T-helper 1 cell treated with Interleukin-12 subunit alpha and Interleukin-12 subunit beta and Interleukin-4 antibody, amounts not matched to agents 30 μg/mL and 1 μg/mL, for 36 hours (primary cell): ENCODE data around the gene PPT2.

Experiments
- H3K27ac Mint-ChIP-seq: one replicate; pipeline ENCODE4 v1.8.0; 2021; ENCODE audit warnings: mild to moderate bottlenecking, mixed read lengths
- H3K27me3 Mint-ChIP-seq: one replicate; pipeline ENCODE4 v1.8.0; 2021; ENCODE audit warnings: low read depth, mixed read lengths
- H3K36me3 Mint-ChIP-seq: one replicate; pipeline ENCODE4 v1.8.0; 2021; ENCODE audit warnings: low read depth, mixed read lengths
- H3K4me1 Mint-ChIP-seq: one replicate; pipeline ENCODE4 v1.8.0; 2021; ENCODE audit warnings: low read depth, mixed read lengths
- H3K4me3 Mint-ChIP-seq: one replicate; pipeline ENCODE4 v1.8.0; 2021; ENCODE audit warnings: mild to moderate bottlenecking, moderate library complexity, mixed read lengths
- H3K9me3 Mint-ChIP-seq: one replicate; pipeline ENCODE4 v1.8.0; 2021; ENCODE audit warnings: mixed read lengths

PPT2 gene

GRCh38 chr6:32174416-32174815 is 20.5 kb downstream of the PPT2 start:
- no peaks in the 10 kb centered on the region for H3K27me3 Mint-ChIP-seq
- H3K4me3 Mint-ChIP-seq, result peak overlapping the region; percentile 99
- H3K36me3 Mint-ChIP-seq, result peaks cover 19% of the 10 kb centered on the region
- H3K9me3 Mint-ChIP-seq, result no peaks in the 10 kb centered on the region
- H3K4me1 Mint-ChIP-seq, result peaks cover 56% of the 10 kb centered on the region
- no peak overlapping the region for H3K27ac Mint-ChIP-seq

GRCh38 chr6:32175322-32175710 is 21.4 kb downstream of the PPT2 start:
- Mint-ChIP-seq H3K36me3 (peaks cover 18% of the 10 kb centered on the region), H3K4me3 (peak overlapping the region; percentile 99), H3K27me3 (no peaks in the 10 kb centered on the region), H3K27ac (peak overlapping the region; percentile 76), H3K4me1 (peaks cover 59% of the 10 kb centered on the region), H3K9me3 (no peaks in the 10 kb centered on the region)

GRCh38 chr6:32175711-32176475 is 22.0 kb downstream of the PPT2 start, which contains the start of gene AGPAT1:
Gene AGPAT1 (minus strand): TSS chr6:32176084. CDS start chr6:32171496, 4,588 bp downstream.
- Mint-ChIP-seq H3K9me3 (no peaks in the 10 kb centered on the region), H3K4me3 (peak within 1 kb of the TSS; percentile 99)

GRCh38 chr6:32176476-32177182 is 22.7 kb downstream of the PPT2 start:
- Mint-ChIP-seq H3K9me3 (no peaks in the 10 kb centered on the region), H3K27me3 (no peaks in the 10 kb centered on the region), H3K4me3 (peak overlapping the region; percentile 99), H3K27ac (peak overlapping the region; percentile 99), H3K36me3 (peaks cover 20% of the 10 kb centered on the region), H3K4me1 (peaks cover 61% of the 10 kb centered on the region)

More at GRCh38 chr6:32175711-32176475, 22.0 kb downstream of the PPT2 start, which contains the start of gene AGPAT1:
- H3K27ac Mint-ChIP-seq, result peak within 1 kb of the TSS; percentile 99
- H3K27me3 Mint-ChIP-seq, result no peaks in the 10 kb centered on the region
- peaks cover 65% of the 10 kb centered on the region for H3K4me1 Mint-ChIP-seq
- peaks cover 19% of the 10 kb centered on the region for H3K36me3 Mint-ChIP-seq

GRCh38 chr6:32177183-32177787 is 23.3 kb downstream of the PPT2 start:
- peak overlapping the region; percentile 99 for H3K4me3 Mint-ChIP-seq
- no peaks in the 10 kb centered on the region for H3K9me3 Mint-ChIP-seq
- peak overlapping the region; percentile 99 for H3K27ac Mint-ChIP-seq
- peaks cover 20% of the 10 kb centered on the region for H3K36me3 Mint-ChIP-seq
- no peaks in the 10 kb centered on the region for H3K27me3 Mint-ChIP-seq
- peaks cover 61% of the 10 kb centered on the region for H3K4me1 Mint-ChIP-seq

DNA sequence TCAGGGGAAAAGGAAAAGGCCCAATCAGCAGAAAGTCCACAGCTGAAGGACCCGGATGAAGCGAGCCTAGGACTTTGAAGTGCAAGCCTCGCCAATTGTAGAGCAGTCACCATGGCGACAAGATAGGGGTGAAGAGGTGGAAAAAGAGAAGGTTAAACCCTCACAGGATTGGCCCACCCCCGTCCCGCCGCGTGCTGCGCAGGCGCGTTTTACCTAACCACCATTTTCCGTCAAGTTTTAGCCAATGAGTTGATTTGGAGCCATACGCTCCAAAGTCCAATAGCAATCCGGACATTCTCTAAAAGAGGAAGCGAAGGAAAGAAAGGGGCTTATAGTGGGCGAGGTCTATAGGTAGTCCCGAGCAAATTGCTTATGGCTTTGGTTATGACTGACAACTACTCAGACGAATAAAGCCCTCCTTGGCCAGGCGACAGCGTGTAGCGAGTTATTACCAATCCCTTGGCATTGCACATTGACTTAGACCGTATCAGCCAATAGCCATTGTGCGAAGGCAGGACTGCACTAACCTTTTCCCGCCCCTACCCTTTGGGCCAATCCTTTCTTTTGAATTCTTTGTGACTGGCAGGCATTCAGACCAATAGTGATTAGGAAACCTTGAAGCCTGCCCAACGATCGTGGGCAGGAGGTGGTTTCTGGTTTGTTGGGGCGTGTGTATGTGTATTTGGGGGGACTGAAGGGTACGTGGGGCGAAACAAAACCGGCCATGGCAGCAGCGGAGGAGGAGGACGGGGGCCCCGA is 24.0 kb downstream of the PPT2 start, which contains the start of gene RNF5:
Gene RNF5 (plus strand): TSS at position 618 of the 759 bp plus-strand sequence. CDS start 107 bp downstream, at position 725.
- peaks cover 57% of the 10 kb centered on the region for H3K4me1 Mint-ChIP-seq
- H3K36me3 Mint-ChIP-seq, result peaks cover 25% of the 10 kb centered on the region
- H3K27ac Mint-ChIP-seq, result peak within 1 kb of the TSS; percentile 99
- H3K4me3 Mint-ChIP-seq, result peak within 1 kb of the TSS; percentile 99
- H3K9me3 Mint-ChIP-seq, result no peaks in the 10 kb centered on the region
- no peaks in the 10 kb centered on the region for H3K27me3 Mint-ChIP-seq

DNA sequence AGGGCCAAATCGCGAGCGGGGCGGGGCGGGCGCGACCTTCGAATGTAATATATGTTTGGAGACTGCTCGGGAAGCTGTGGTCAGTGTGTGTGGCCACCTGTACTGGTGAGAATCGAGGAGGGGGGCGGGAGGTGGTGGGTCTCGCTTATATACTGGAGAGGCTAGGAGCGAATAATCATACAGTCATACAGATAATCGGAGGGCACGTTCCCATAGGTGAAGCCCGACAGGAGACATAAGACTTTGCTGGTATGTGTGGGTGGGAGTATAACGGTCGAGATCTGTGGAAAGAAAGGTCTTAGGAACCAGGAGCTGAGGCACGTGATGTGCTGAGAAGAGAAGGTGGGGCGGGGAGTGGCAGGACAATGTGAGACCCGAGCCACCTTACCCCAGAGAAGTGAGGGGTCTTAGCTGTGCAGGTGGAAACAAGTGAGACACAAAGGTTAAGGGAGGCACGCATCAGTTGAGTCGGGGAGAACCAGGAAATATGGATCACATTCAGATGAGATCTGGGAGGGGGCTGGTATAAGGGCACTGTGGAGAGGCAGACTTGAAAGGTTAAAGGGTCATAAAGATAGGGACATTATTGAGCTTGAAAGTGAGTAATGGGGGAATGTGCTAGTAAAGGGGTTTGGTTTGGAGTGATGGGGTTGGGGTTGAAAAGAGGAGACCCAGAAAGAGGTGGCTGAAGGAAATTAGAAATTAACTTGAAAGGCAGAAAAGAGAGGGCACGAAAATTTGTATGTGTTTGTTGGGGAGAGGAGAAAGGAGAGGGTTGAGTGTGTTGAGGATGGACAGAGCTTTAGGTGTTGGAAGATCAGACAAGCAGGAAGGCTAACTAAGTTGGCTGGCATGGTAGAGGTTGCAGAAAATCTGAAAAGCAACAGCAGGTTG is 24.9 kb downstream of the PPT2 start:
- Mint-ChIP-seq H3K4me3 (peak overlapping the region; percentile 99), H3K27me3 (no peaks in the 10 kb centered on the region), H3K9me3 (no peaks in the 10 kb centered on the region), H3K27ac (peak overlapping the region; percentile 99), H3K36me3 (peaks cover 27% of the 10 kb centered on the region), H3K4me1 (peaks cover 49% of the 10 kb centered on the region)

DNA sequence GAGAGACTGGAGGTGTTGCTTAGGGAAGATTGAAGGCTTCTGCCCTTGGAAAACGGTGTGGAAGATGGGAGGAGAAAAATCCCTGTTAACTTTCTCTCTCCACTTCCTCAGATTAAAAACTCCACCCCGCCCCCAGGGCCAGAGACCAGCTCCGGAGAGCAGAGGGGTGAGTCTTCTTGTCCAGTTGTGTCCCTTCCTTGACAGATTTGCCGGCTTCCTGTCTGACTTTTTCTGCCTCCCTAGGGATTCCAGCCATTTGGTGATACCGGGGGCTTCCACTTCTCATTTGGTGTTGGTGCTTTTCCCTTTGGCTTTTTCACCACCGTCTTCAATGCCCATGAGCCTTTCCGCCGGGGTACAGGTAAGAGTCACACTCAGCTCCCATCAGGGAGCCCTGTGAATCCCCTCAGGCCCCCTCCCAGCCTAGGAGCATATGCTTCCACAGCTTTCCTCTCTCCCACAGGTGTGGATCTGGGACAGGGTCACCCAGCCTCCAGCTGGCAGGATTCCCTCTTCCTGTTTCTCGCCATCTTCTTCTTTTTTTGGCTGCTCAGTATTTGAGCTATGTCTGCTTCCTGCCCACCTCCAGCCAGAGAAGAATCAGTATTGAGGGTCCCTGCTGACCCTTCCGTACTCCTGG is 25.9 kb downstream of the PPT2 start:
- H3K27me3 Mint-ChIP-seq, result no peaks in the 10 kb centered on the region
- H3K4me1 Mint-ChIP-seq, result peaks cover 40% of the 10 kb centered on the region
- H3K9me3 Mint-ChIP-seq, result no peaks in the 10 kb centered on the region
- peak overlapping the region; percentile 38 for H3K4me3 Mint-ChIP-seq
- peak overlapping the region; percentile 23 for H3K27ac Mint-ChIP-seq
- peaks cover 26% of the 10 kb centered on the region for H3K36me3 Mint-ChIP-seq

DNA sequence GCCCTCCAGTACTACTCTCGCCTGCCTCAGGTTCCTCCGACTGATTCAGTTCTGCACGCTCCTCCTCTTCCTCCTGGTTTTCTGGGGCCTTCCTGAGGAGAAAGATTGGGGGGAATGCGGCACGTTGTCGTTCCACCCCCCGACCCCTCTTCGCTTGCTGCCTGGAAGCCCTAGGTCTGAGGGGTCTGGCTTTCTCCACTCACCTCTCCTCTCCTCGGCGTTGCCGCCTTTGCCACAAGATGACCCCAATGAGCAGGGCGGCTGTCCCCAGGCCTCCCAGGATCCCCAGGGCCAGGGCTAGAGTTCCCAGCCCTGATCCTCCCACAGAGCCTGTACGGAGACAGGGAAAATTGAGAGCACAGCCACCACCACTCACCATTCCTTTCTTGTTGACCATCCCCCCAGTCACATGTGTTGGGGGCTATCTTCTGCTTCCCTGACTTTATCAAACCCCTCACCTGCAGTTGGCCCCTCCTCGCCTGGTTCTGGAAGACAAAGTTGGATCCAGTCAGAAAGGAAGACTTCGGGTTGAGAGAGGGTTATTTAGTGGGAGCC is 27.3 kb downstream of the PPT2 start:
- Mint-ChIP-seq H3K4me3 (no peak overlapping the region), H3K9me3 (no peaks in the 10 kb centered on the region), H3K36me3 (peaks cover 32% of the 10 kb centered on the region), H3K27me3 (no peaks in the 10 kb centered on the region), H3K4me1 (peaks cover 39% of the 10 kb centered on the region), H3K27ac (no peak overlapping the region)

DNA sequence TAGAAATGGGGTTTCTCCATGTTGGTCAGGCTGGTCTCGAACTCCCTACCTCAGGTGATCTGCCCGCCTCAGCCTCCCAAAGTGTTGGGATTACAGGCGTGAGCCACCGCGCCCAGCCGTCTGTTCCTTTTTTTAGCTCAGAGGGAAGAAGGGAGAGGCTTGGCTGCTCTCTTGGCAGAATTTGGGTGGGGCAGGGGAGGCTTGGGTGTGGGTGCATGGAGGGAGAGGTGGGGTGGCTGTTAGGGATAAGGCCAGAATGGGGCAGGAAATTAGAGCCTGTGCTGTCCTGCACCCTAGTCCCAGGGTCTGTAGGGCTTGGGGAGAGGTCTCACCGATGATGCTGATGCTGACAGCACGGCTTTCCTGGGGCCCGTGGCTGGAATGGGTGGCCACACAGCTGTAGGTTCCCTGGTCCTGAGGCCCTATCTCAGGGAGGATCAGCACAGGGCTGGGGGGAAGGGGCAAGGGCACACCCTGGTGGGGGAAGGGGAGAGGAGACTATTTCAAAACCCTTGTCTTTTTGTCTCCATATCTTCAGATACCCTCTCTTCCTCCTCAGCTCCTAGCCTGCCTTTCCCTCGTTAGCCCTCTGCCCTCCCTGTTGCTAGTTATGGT is 28.1 kb downstream of the PPT2 start:
- Mint-ChIP-seq H3K9me3 (no peaks in the 10 kb centered on the region), H3K36me3 (peaks cover 40% of the 10 kb centered on the region), H3K27ac (no peak overlapping the region), H3K4me1 (peaks cover 38% of the 10 kb centered on the region), H3K27me3 (no peaks in the 10 kb centered on the region), H3K4me3 (no peak overlapping the region)

DNA sequence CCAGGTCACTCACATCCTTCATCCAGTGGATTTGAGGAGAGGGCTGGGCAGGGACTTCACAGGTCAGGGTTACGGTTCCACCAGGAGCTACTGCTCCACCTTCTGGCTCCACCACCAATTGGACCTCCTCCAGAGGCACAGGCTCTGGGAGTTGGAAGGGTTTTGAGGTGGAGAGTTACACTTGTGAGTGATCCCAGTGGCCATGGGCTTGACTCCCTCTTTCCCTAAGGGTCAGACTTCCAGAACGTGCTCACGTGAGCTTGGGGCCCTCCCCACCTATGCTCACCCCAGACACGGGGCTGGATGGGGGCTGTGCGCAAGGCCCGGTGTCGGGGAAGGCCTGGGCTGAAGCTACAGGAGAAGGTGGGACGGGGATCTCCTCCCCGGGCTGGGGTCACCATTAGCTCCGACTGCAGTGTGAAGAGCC is 28.6 kb downstream of the PPT2 start:
- peaks cover 46% of the 10 kb centered on the region for H3K36me3 Mint-ChIP-seq
- no peak overlapping the region for H3K4me3 Mint-ChIP-seq
- H3K9me3 Mint-ChIP-seq, result no peaks in the 10 kb centered on the region
- H3K4me1 Mint-ChIP-seq, result peaks cover 38% of the 10 kb centered on the region
- H3K27me3 Mint-ChIP-seq, result no peaks in the 10 kb centered on the region
- H3K27ac Mint-ChIP-seq, result no peak overlapping the region

- H3K9me3 Mint-ChIP-seq, result no peaks in the 10 kb centered on the region
- H3K4me3 Mint-ChIP-seq, result no peak overlapping the region
- no peaks in the 10 kb centered on the region for H3K27me3 Mint-ChIP-seq
- no peak overlapping the region for H3K27ac Mint-ChIP-seq
- H3K4me1 Mint-ChIP-seq, result peaks cover 38% of the 10 kb centered on the region
- peaks cover 47% of the 10 kb centered on the region for H3K36me3 Mint-ChIP-seq
These were observed 29.1 kb downstream of the PPT2 start for GRCh38 chr6:32183030-32183429.
